Measurements from ENCODE around the gene MGST3.
"Not testable (repeated sequence)": the region's sequence is repeated elsewhere in the genome, so short reads cannot be mapped to it uniquely, and the experiment has no call there.

The MGST3 gene

GRCh38 chr1:165659581-165659895 lies 28.5 kb downstream of the MGST3 start:
- DNase-seq = no peak

DNA sequence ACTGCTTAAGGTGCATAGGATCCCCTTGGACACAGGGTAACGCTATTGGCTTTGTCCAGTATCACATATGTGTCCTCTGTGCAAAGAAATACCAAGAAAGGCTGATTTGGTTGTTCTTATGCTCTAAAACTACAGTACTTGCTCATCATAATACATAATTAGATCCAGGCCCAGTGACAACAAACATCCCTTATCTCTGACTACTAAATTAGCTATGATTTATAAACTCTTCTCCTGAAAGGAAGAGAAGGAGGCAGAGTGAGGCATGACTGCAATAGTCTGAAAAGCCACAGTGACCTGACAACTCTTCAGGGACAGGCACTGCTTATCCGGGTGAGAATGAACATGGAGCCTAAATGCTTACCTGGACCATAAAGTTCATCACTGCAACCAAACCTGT lies 30.7 kb downstream of the MGST3 start:
- DNase-seq = no peak

DNA sequence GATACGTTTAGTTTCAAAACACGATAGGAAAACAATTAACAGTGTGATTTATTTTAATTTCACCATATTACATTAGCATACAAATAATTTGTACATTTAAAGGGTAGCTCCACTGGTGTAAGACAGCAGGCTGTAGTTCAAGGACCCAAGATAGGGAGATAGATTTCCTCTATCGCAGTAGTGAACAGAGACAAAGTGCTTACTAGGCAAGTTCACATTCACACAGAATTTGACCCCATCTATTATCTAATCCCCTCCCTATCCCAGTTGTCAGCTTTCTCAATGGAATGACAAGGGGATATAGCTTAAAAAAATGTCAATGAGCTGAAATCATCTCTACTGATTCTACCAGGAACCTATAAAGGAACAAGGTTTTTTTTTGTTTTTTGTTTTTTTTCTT lies 31.2 kb downstream of the MGST3 start:
- no peak for DNase-seq

- peak; percentile 56 for DNase-seq
Observed at GRCh38 chr1:165666152-165666825, 35.3 kb downstream of the MGST3 start.

GRCh38 chr1:165668184-165668583 lies 37.1 kb downstream of the MGST3 start:
- no peak for DNase-seq

- DNase-seq = peak; percentile 49
Observed at GRCh38 chr1:165671526-165671925, 40.5 kb downstream of the MGST3 start.

- no peak for DNase-seq
Observed at GRCh38 chr1:165674599-165674998, 43.6 kb downstream of the MGST3 start.

- DNase-seq = no peak
Observed at GRCh38 chr1:165675794-165676193, 44.8 kb downstream of the MGST3 start.

- DNase-seq = no peak
Observed at GRCh38 chr1:165678509-165678908, 47.5 kb downstream of the MGST3 start.

- DNase-seq = no peak
Observed at GRCh38 chr1:165679282-165680036, 48.4 kb downstream of the MGST3 start.

- no peak for DNase-seq
Observed at GRCh38 chr1:165680303-165680702, 49.3 kb downstream of the MGST3 start.

- not testable (repeated sequence) for DNase-seq
Observed at GRCh38 chr1:165680773-165681172, 49.7 kb downstream of the MGST3 start.

GRCh38 chr1:165683848-165684485 lies 52.9 kb downstream of the MGST3 start:
- DNase-seq = no peak

DNA sequence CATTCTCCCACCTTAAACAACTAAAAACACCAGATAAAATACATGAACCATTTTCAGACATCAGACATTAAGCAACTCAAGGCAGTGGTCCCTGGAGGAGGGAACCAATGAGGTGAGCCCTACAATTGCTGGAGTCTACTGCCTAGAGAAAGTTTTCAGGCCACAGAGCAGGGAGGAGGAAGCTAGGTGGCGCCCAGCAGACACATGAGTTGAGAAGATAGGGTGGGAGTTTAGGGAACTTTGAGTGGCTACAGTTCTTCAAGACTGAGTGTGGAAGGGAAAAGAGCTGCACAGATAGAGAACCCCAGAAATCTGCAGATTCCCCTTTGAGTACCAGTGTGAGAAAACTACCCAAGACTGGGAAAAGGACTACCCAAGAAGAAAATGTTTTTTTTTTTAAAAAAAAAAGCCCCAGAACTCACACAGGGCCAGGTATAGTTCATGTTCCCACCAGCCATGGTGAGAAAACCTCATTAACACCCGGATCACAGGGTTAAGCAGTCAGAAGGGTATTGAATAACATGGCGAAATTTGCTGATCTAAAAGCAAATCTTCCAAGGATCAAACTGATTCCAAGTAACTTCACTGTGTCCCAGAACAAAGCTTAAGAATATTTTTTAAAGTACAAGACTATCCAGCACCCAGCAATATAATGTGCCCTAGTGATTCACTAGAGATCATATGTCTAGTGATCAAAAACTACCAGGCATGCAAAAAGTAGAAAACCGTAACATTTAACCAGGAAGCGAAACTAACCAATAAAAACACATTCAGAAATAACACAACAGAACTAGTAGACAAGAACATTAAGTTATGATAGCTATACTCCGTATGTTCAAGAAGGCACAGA lies 55.3 kb downstream of the MGST3 start:
- no peak for DNase-seq

DNA sequence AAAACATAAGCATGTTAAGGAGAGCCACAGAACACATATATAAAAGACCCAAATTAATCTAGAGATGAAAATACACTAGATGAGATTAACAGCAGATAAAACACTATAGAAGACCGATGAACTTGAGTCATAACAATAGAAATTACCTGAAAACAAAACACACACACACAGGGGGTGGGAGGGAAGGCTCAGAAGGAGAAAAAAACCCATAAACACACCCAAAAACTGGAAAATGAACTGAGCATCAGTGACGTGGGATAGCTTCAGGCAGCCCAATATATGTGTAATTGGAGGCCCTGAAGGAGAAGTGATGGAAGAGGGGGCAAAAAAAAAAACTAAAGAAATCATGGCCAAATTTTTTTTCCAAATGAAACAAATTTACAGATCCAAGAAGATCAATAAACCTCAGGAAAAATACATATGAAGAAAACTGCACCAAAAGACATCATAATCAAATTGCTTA lies 56.0 kb downstream of the MGST3 start:
- DNase-seq = no peak

DNA sequence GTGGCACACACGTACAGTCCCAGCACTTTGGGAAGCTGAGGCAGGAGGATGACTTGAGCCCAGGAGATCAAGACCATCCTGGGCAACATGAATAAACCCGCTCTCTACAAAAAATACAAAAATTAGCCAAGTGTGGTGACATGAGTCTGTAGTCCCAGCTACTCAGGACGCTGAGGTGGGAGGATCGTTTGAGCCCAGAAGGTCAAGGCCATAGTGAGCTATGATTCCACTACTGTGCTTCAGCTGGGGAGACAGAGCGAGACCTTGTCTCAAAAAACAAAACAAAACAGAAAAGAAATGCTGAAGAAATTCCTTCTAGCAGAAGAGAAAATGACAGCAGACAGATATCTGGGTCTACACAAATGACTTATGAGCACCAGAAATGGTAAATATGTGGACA lies 57.0 kb downstream of the MGST3 start:
- no peak for DNase-seq

DNA sequence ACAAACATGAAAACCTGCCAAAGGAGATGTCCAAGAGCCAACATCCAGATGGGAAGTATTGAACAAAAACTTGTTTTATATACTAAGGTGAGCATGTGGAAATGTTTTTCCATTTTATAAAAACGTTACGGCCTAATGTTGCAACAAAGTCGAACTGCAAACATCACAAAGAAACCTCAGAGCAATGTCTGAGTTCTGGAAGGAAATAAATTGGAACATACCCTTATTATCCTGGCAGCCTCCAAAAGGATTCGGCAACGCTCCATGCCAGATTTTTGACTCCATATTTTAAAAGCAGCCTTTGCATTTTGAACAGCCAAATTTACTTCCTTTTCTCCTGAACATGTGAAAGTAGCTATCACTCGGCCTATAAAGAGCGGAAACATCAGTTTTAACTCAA lies 64.0 kb downstream of the MGST3 start:
- no peak for DNase-seq

DNA sequence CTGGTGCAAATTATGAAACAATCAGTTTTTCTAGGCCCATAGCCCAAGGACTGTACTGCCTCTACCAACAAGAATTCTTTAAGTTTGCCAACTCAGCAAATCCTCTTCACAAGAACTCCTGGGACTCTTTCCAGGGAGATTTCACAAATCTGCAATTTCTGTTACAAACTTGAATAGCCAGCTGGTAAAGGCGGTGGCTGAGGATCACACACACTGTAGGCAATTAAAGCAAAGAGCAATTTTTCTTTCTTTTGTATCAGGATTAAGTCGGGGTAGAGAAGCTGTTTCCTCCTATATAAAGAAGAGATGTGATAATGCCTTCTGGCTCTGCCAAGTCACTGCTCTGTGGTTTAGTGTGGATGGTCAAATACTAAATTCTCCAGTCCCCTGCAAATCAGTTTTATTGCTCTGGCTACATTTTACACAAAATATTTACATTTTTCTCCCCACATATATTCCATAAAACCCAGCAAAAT lies 65.6 kb downstream of the MGST3 start:
- DNase-seq = peak; percentile 79

- peak; percentile 9 for DNase-seq
Observed at GRCh38 chr1:165697491-165697880, 66.5 kb downstream of the MGST3 start.

- DNase-seq = peak; percentile 91
Observed at GRCh38 chr1:165697881-165698760, 67.1 kb downstream of the MGST3 start, which contains the start of gene ALDH9A1. TSS of gene ALDH9A1 (minus strand) at chr1:165698562. CDS start at chr1:165698558, 4 bp downstream.

GRCh38 chr1:165698761-165699052 lies 67.7 kb downstream of the MGST3 start:
- no peak for DNase-seq

- DNase-seq = no peak
Observed at GRCh38 chr1:165699577-165699976, 68.5 kb downstream of the MGST3 start.
